K562 (cell line): ENCODE results near the gene PGAM2. TPM values are rescaled to one million over a fixed set of nuclear protein-coding genes. Genes with fewer than 3 reads are reported as not detected.

Experiments used
- ATF4 ChIP-seq: fragments of 450-650 bp; formaldehyde crosslinking; IDR thresholded peaks from 2 replicates; pipeline ENCODE4 v1.4.0; 2022; ENCODE audit warnings: mild to moderate bottlenecking, moderate library complexity
- CREB1 ChIP-seq, 2 experiments: sonication (generic) in 1 of 2; formaldehyde crosslinking in 1 of 2; IDR thresholded peaks; 2 replicates each; pipeline versions ENCODE4 v1.6.1 to v1.8.0; 2012 to 2022; ENCODE audit warnings: inconsistent platforms in 1 of 2, mild to moderate bottlenecking in 1 of 2, missing genetic modification reagents in 1 of 2, moderate library complexity in 1 of 2
- HINFP ChIP-seq: fragments of 450-650 bp; conservative IDR thresholded peaks from 2 replicates; pipeline ENCODE4 v1.6.1; 2016; ENCODE audit warnings: missing genetic modification characterization, low read depth, mild to moderate bottlenecking, control low read depth, missing compliant biosample characterization
- HIVEP1 ChIP-seq: fragments of 250-450 bp; sonication (Bioruptor Pico); IDR thresholded peaks from 2 replicates; pipeline ENCODE4 v1.4.0; 2020; ENCODE audit warnings: mild to moderate bottlenecking
- IFI16 ChIP-seq: fragments of 250-450 bp; sonication (Bioruptor Pico); IDR thresholded peaks from 2 replicates; pipeline ENCODE4 v2.1.2; 2022; ENCODE audit warnings: mild to moderate bottlenecking, inconsistent platforms
- MBD2 ChIP-seq: sonication (generic); IDR thresholded peaks from 2 replicates; pipeline ENCODE4 v1.6.1; 2016; ENCODE audit warnings: low read depth, borderline replicate concordance
- MEF2D ChIP-seq: conservative IDR thresholded peaks from 2 replicates; pipeline ENCODE4 v1.6.1; 2016; ENCODE audit warnings: low read depth, missing genetic modification characterization, missing compliant biosample characterization
- SAFB ChIP-seq: fragments of 200-400 bp; formaldehyde crosslinking; IDR thresholded peaks from 2 replicates; pipeline ENCODE4 v1.6.1; 2017; ENCODE audit warnings: low read depth, low read length, borderline replicate concordance
- SIRT6 ChIP-seq: IDR thresholded peaks from one replicate; pipeline ENCODE4 v1.6.1; 2012; ENCODE audit warnings: low read depth, mild to moderate bottlenecking, control low read depth, inconsistent platforms, low read length, moderate library complexity
- SIX5 ChIP-seq, 2 experiments: IDR thresholded peaks; 2 replicates each; pipeline ENCODE4 v1.6.1; 2011; ENCODE audit warnings: low read length in 2 of 2, borderline replicate concordance in 1 of 2, low read depth in 1 of 2, mild to moderate bottlenecking in 1 of 2, moderate library complexity in 1 of 2; ENCODE audit not compliant: insufficient read depth in 1 of 2
- STAT5A ChIP-seq: IDR thresholded peaks from 2 replicates; pipeline ENCODE4 v1.6.1; 2012; ENCODE audit warnings: low read length, inconsistent platforms, borderline replicate concordance
- UBTF ChIP-seq, 2 experiments: IDR thresholded peaks; 2 replicates each; pipeline ENCODE4 v1.6.1; 2012; ENCODE audit warnings: improper control_type of control experiment in 2 of 2, low read depth in 2 of 2, low read length in 2 of 2, borderline replicate concordance in 1 of 2
- ZNF239 ChIP-seq: fragments of 250-450 bp; sonication (Bioruptor Pico); IDR thresholded peaks from 2 replicates; pipeline ENCODE4 v1.4.0; 2020; ENCODE audit warnings: mild to moderate bottlenecking
- ZNF24 ChIP-seq: fragments of 450-650 bp; IDR thresholded peaks from 2 replicates; pipeline ENCODE4 v1.6.1; 2016
- ZNF609 ChIP-seq: sonication (generic); formaldehyde crosslinking; IDR thresholded peaks from 2 replicates; pipeline ENCODE4 v1.8.1; 2023; ENCODE audit warnings: missing genetic modification reagents, mild to moderate bottlenecking, borderline replicate concordance
- polyA plus RNA-seq, 8 experiments: library from polyadenylated mRNA; depleted of rRNA in 4 of 8; stranded (reverse) in 5 of 8; unstranded in 3 of 8; fragments of >200 nt; fragmentation: Nextera tagmentation in 2 of 8; fragmentation: Illumina TruSeq in 1 of 8; extraction: Ambion mirVana in 2 of 8; extraction: Trizol in 1 of 8; gene quantifications; 2 replicates each; pipeline versions ENCODE4 v1.2.1 to v1.2.3, GENCODE V29; 2011 to 2014; ENCODE audit warnings: inconsistent platforms in 1 of 8, missing spikeins in 1 of 8
- total RNA-seq, 7 experiments: library from RNA; depleted of rRNA in 6 of 7; stranded (reverse); fragments of >200 nt in 6 of 7; fragmentation: Illumina TruSeq in 2 of 7; extraction: Trizol in 2 of 7; gene quantifications; 2 replicates each; pipeline versions ENCODE4 v1.2.1 to v1.2.3, GENCODE V29; 2011 to 2021; ENCODE audit warnings: low replicate concordance in 1 of 7

PGAM2 gene
- total and polyA plus RNA-seq, 9 of the 15 experiments (the other 6 are each of a cell fraction or from before 2014, with no cell fraction given), result not detected

GRCh38 chr7:44044315-44045225 is 20.8 kb downstream of the PGAM2 start, which contains the start of gene DBNL (continued):
- TF ChIP-seq SAFB, result no peak
- TF ChIP-seq MBD2, result peak; percentile 83
- no peak for TF ChIP-seq HINFP (tag)
- no peak for TF ChIP-seq ZNF239
- TF ChIP-seq ZNF24, result no peak
- peak; percentile 42; the same call in 1 of the 2 replicates for TF ChIP-seq CREB1 (IDR thresholded peaks at IDR 0.05)
- peak; percentile 64; the same call in 1 of the 2 replicates for TF ChIP-seq CREB1 (CRISPR knock-in tag; IDR thresholded peaks at IDR 0.05)
- TF ChIP-seq ATF4 (CRISPR knock-in tag), result no peak
- TF ChIP-seq IFI16, result no peak
- TF ChIP-seq UBTF (IDR thresholded peaks at IDR 0.05; ENCODE audit: borderline replicate concordance in 1 of 2, low read depth in 2 of 2, low read length in 2 of 2), result peak; percentile 82 to 94; a peak in 3 of 4 replicates
- TF ChIP-seq SIRT6, result no peak
- TF ChIP-seq MEF2D (tag), result no peak
- no peak for TF ChIP-seq STAT5A
- TF ChIP-seq HIVEP1 (CRISPR knock-in tag), result no peak
- TF ChIP-seq ZNF609 (CRISPR knock-in tag), result no peak
- no peak for TF ChIP-seq SIX5 (IDR thresholded peaks at IDR 0.05; ENCODE audit: borderline replicate concordance in 1 of 2, insufficient read depth in 1 of 2, low read depth in 1 of 2, low read length in 2 of 2)
